Measurements from ENCODE around the gene PIK3CD. TPM values are rescaled to one million over a fixed set of nuclear protein-coding genes. Genes with fewer than 3 reads are reported as not detected.

Gene PIK3CD
- total and polyA plus RNA-seq, 10 of the 15 experiments (the other 5 are each of a cell fraction or from before 2014, with no cell fraction given), result 7.0 to 101 (median 51.1) TPM

DNA sequence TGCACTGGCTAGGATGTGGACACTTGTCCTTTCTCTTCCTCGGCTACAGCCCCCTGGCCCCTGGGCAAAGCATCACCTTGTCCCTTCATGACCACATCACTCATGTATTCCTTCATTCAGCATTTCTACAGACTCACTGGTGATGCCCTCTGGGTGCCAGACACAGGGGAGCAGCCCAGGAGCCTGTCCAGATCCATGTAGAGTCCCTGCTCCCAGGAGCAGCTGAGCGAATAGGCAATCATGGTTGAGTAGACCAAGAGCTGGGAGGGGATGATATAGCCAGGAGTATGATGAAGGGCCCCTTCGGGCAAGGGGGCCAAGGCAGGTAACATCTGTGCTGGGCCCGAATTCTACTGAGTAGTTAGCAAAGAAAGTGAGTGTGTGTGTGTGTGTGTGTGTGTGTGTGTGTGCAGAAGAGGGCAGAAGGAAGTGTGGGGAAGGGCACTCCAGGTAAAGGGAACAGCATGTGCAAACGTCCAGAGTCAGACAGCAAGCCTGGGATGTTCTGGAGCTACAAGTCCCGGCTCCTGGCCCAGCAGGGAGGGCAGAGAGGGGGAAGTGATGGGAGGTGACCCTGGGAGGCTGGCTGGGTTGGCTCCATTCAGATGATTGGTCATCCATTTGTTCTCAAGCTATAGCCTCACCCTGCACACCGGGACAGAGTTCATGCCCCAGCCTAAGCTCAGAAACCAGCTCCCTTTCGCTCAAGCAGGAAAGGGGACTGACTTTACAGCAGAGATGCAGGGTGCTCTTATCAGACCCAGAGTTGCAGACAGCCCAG is 21.0 kb upstream of the PIK3CD start:
- SMC1A ChIA-PET (ENCODE audit: uncharacterized antibody, unreplicated experiment), result interaction anchor here (0.9 to 8.0 kb wide), 9 partner anchors 9 to 154 kb away, joined by 3 to 215 read pairs (median 4); partner anchors contain the start of gene PIK3CD
- Histone ChIP-seq H3K9me3 (replicated peaks; ENCODE audit: control insufficient read depth, insufficient read depth, low read length) (no peaks in the 10 kb centered on the region; the same call in 1 of the 3 replicates), H2AFZ (ENCODE audit: control insufficient read depth, low read depth, low read length) (peak overlapping the region; percentile 73; the same call in 1 of the 2 replicates), H3K79me2 (ENCODE audit: control insufficient read depth, insufficient read depth, low read length) (peaks cover 35% of the 10 kb centered on the region), H3K4me3 (peak overlapping the region; percentile 86), H4K20me1 (ENCODE audit: control insufficient read depth, insufficient read depth) (no peaks in the 10 kb centered on the region), H3K9ac (ENCODE audit: control insufficient read depth, insufficient read depth, low read length) (peak overlapping the region; percentile 98), H3K27ac (ENCODE audit: control insufficient read depth, insufficient read depth) (peak overlapping the region; percentile 98), H3K4me1 (ENCODE audit: control insufficient read depth, insufficient read depth, low read length) (peaks cover 36% of the 10 kb centered on the region), H3K36me3 (ENCODE audit: control insufficient read depth in 2 of 2, insufficient read depth in 2 of 2, low read length in 1 of 2) (no peaks in the 10 kb centered on the region; a peak in 1 of 4 replicates), H3K4me2 (ENCODE audit: control insufficient read depth, insufficient read depth) (peak overlapping the region; percentile 98), H3K27me3 (replicated peaks in 1 of 2; ENCODE audit: control insufficient read depth in 2 of 2, insufficient read depth in 2 of 2, low read length in 1 of 2) (no peaks in the 10 kb centered on the region)
- 14% methylated on average over 8 of the region's 8 CpGs for WGBS (ENCODE audit: insufficient coverage, insufficient replicate concordance, low lambda C conversion rate, missing lambda C conversion rate)
- POLR2A ChIA-PET, result interaction anchor here (0.5 to 7.1 kb wide), 8 partner anchors 14 to 127 kb away, joined by 3 to 284 read pairs (median 6); partner anchors contain the start of gene PIK3CD
- RAD21 ChIA-PET (ENCODE audit: unreplicated experiment), result interaction anchor here (0.6 to 7.7 kb wide), 7 partner anchors 14 to 280 kb away, joined by 3 to 336 read pairs (median 7); partner anchors contain the start of gene PIK3CD
- ATAC-seq (peak; percentile 0; the same call in 1 of the 3 replicates), DNase-seq (ENCODE audit: low read depth, low spot score) (no peak), FAIRE-seq (no peak)
- BruUV-seq (replicated peaks), result no TSS peak
- CTCF ChIA-PET, result interaction anchor here (0.6 to 7.6 kb wide), 10 partner anchors 14 to 342 kb away, joined by 3 to 203 read pairs (median 6); partner anchors contain the start of gene PIK3CD
- in situ Hi-C loops (cut with MboI), result loop anchor here (5.0 kb wide), 1 partner anchor 237 kb away; no protein-coding TSS in a partner anchor
- intact Hi-C loops (cut with micrococcal nuclease; ENCODE audit: unreplicated experiment), result no loop called here
- TF ChIP-seq SMARCA5 (IDR thresholded peaks at IDR 0.05) (0 out of 2 replicates have a peak, but pooled peaks have one; percentile 48), YY1 (IDR thresholded peaks at IDR 0.05; ENCODE audit: low read depth, low read length) (0 out of 2 replicates have a peak, but pooled peaks have one; percentile 7), ATF7 (IDR thresholded peaks at IDR 0.05; ENCODE audit: low read depth) (no peak)

DNA sequence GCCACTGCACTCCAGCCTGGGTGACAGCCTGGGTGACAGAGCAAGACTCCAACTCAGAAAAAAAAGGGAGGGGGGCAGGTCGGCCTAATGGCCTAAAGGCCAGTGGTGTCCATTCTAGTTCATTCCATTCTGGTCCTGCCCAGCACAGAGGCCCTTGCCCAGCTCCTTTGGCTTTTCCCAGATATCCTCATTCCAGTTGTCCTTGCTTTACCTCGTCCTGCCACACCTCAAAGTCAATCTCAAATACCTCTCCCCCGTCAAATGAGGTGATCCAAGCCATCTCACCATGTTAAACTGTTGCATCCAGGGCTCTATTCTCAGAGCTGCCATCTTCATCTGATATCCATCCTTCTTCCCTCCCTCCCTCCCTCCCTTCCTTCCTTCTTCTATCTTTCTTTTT is 19.9 kb upstream of the PIK3CD start:
- Histone ChIP-seq H3K9ac (ENCODE audit: control insufficient read depth, insufficient read depth, low read length) (no peak overlapping the region), H3K27me3 (replicated peaks in 1 of 2; ENCODE audit: control insufficient read depth in 2 of 2, insufficient read depth in 2 of 2, low read length in 1 of 2) (no peaks in the 10 kb centered on the region), H3K79me2 (ENCODE audit: control insufficient read depth, insufficient read depth, low read length) (peaks cover 35% of the 10 kb centered on the region), H3K4me1 (ENCODE audit: control insufficient read depth, insufficient read depth, low read length) (peaks cover 25% of the 10 kb centered on the region), H4K20me1 (ENCODE audit: control insufficient read depth, insufficient read depth) (no peaks in the 10 kb centered on the region), H3K36me3 (ENCODE audit: control insufficient read depth in 2 of 2, insufficient read depth in 2 of 2, low read length in 1 of 2) (no peaks in the 10 kb centered on the region; a peak in 1 of 4 replicates), H3K9me3 (replicated peaks; ENCODE audit: control insufficient read depth, insufficient read depth, low read length) (no peaks in the 10 kb centered on the region; the same call in 1 of the 3 replicates), H3K4me3 (no peak overlapping the region), H3K4me2 (ENCODE audit: control insufficient read depth, insufficient read depth) (peak overlapping the region; percentile 98), H2AFZ (ENCODE audit: control insufficient read depth, low read depth, low read length) (no peak overlapping the region), H3K27ac (ENCODE audit: control insufficient read depth, insufficient read depth) (no peak overlapping the region)
- intact Hi-C loops (cut with micrococcal nuclease; ENCODE audit: unreplicated experiment), result no loop called here
- WGBS (ENCODE audit: insufficient coverage, insufficient replicate concordance, low lambda C conversion rate, missing lambda C conversion rate), result 84% methylated on average over 2 of the region's 3 CpGs
- DNase-seq (ENCODE audit: low read depth, low spot score), result no peak
- POLR2A ChIA-PET, result interaction anchor here (0.8 to 7.1 kb wide), 4 partner anchors 13 to 63 kb away, joined by 3 to 284 read pairs (median 6); partner anchors contain the start of gene PIK3CD
- ATAC-seq, result no peak
- SMC1A ChIA-PET (ENCODE audit: uncharacterized antibody, unreplicated experiment), result interaction anchor here (1.2 to 8.0 kb wide), 4 partner anchors 12 to 41 kb away, joined by 3 to 215 read pairs (median 20); partner anchors contain the start of gene PIK3CD
- CTCF ChIA-PET, result interaction anchor here (0.6 to 7.6 kb wide), 6 partner anchors 16 to 343 kb away, joined by 3 to 203 read pairs (median 6); partner anchors contain the start of gene PIK3CD
- no peak for FAIRE-seq
- in situ Hi-C loops (cut with MboI), result loop anchor here (5.0 kb wide), 1 partner anchor 236 kb away; no protein-coding TSS in a partner anchor
- BruUV-seq (replicated peaks), result no TSS peak
- TF ChIP-seq ELK1 (IDR thresholded peaks at IDR 0.05; ENCODE audit: low read depth, low read length) (no peak), POLR2A (IDR thresholded peaks at IDR 0.05; ENCODE audit: low read depth, low read length) (no peak), SMARCA5 (IDR thresholded peaks at IDR 0.05) (no peak), MYC (IDR thresholded peaks at IDR 0.05; ENCODE audit: insufficient read depth, insufficient read length, insufficient replicate concordance, low read length, severe bottlenecking) (no peak)
- RAD21 ChIA-PET (ENCODE audit: unreplicated experiment), result interaction anchor here (0.9 to 7.7 kb wide), 4 partner anchors 13 to 96 kb away, joined by 4 to 336 read pairs (median 8); partner anchors contain the start of gene PIK3CD
